ENCODE data around the gene EMILIN1. TPM values are rescaled to one million over a fixed set of nuclear protein-coding genes. Genes with fewer than 3 reads are reported as not detected.

Gene EMILIN1
- total RNA-seq, 1 donor from 2014 or later = 18.4 TPM

DNA sequence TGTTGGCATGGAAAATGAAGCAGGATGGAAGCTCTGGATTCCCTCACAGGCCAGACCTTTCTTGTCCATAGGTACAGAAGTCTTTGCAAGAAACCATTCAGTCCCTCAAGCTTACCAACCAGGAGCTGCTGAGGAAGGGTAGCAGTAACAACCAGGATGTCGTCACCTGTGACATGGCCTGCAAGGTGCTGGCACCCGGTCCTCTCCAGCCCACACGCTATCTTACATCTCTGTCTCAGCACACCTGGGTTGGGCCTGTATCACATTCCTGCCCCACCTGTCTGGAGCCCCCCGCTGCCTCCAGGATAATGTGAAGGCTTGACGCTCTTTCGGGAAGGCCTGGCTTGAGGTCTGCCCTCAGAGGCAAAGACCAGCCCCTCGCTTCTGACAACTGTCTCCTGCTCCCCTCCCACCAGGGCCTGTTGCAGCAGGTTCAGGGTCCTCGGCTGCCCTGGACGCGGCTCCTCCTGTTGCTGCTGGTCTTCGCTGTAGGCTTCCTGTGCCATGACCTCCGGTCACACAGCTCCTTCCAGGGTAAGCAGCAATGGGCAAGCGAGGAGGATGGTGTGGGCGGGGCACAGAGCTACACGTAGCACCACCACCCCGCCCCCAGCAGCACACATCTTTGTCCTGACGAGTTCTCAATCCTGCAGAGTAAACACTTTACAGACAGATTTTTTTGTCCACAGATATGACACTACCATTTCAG, 39.6 kb upstream of the EMILIN1 start:
- DNase-seq = no peak
- intact Hi-C loops (cut with micrococcal nuclease) = no loop called here
- TF ChIP-seq, protein P1, sequence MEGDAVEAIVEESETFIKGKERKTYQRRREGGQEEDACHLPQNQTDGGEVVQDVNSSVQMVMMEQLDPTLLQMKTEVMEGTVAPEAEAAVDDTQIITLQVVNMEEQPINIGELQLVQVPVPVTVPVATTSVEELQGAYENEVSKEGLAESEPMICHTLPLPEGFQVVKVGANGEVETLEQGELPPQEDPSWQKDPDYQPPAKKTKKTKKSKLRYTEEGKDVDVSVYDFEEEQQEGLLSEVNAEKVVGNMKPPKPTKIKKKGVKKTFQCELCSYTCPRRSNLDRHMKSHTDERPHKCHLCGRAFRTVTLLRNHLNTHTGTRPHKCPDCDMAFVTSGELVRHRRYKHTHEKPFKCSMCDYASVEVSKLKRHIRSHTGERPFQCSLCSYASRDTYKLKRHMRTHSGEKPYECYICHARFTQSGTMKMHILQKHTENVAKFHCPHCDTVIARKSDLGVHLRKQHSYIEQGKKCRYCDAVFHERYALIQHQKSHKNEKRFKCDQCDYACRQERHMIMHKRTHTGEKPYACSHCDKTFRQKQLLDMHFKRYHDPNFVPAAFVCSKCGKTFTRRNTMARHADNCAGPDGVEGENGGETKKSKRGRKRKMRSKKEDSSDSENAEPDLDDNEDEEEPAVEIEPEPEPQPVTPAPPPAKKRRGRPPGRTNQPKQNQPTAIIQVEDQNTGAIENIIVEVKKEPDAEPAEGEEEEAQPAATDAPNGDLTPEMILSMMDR (IDR thresholded peaks at IDR 0.05; ENCODE audit: borderline replicate concordance) = no peak
- Histone ChIP-seq H3K9me3 (replicated peaks) (no peaks in the 10 kb centered on the region), H3K4me1 (peaks cover 26% of the 10 kb centered on the region), H3K4me3 (no peak overlapping the region), H3K27me3 (ENCODE audit: low read depth) (no peaks in the 10 kb centered on the region), H3K36me3 (peaks cover 70% of the 10 kb centered on the region), H3K27ac (replicated peaks) (no peak overlapping the region)

DNA sequence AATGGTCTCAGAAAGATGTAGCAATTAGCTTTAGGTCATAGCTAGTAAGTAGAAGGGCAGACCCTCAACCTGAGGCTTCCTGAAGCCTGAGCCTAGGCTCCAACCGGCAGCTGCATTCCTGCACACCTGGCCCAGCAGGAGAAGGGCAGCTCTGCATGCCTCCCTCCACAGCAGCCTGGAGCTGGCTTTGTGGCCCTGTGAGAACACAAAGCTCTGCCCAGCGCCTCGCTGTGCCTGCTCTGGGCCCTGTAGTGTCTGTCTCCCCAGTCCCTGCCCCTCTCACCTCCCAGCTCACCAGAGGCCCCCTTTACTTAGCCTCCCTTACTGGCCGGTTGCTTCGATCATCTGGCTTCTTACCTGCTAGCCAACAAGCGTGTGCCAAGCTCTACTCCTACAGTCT, 39.0 kb upstream of the EMILIN1 start:
- peaks cover 20% of the 10 kb centered on the region for H3K4me1 ChIP-seq
- DNase-seq = no peak
- H3K27me3 ChIP-seq (ENCODE audit: low read depth) = no peaks in the 10 kb centered on the region
- no peak overlapping the region for H3K27ac ChIP-seq (replicated peaks)
- peaks cover 70% of the 10 kb centered on the region for H3K36me3 ChIP-seq
- intact Hi-C loops (cut with micrococcal nuclease) = no loop called here
- TF ChIP-seq, protein P1 (IDR thresholded peaks at IDR 0.05; ENCODE audit: borderline replicate concordance) = no peak
- H3K9me3 ChIP-seq (replicated peaks) = no peaks in the 10 kb centered on the region
- no peak overlapping the region for H3K4me3 ChIP-seq

DNA sequence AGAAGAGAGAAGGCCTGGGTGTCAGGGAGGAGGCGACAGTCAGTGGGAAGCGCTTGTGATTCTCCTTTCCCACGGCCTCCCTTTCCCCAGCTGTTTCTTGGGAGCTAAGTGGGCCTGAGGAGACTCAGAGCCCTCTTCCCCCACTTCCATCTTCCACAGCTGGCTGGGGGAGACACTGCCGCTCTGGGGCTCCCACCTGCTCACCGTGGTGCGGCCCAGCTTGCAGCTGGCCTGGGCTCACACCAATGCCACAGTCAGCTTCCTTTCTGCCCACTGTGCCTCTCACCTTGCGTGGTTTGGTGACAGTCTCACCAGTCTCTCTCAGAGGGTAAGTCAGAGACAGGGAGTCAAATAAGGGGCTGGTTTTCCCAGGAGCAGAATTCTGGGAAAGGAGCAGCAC, 38.5 kb upstream of the EMILIN1 start:
- peaks cover 15% of the 10 kb centered on the region for H3K4me1 ChIP-seq
- no peaks in the 10 kb centered on the region for H3K27me3 ChIP-seq (ENCODE audit: low read depth)
- intact Hi-C loops (cut with micrococcal nuclease) = no loop called here
- TF ChIP-seq, protein P1 (IDR thresholded peaks at IDR 0.05; ENCODE audit: borderline replicate concordance) = no peak
- H3K4me3 ChIP-seq = no peak overlapping the region
- peaks cover 67% of the 10 kb centered on the region for H3K36me3 ChIP-seq
- no peaks in the 10 kb centered on the region for H3K9me3 ChIP-seq (replicated peaks)
- H3K27ac ChIP-seq (replicated peaks) = no peak overlapping the region
- no peak for DNase-seq

DNA sequence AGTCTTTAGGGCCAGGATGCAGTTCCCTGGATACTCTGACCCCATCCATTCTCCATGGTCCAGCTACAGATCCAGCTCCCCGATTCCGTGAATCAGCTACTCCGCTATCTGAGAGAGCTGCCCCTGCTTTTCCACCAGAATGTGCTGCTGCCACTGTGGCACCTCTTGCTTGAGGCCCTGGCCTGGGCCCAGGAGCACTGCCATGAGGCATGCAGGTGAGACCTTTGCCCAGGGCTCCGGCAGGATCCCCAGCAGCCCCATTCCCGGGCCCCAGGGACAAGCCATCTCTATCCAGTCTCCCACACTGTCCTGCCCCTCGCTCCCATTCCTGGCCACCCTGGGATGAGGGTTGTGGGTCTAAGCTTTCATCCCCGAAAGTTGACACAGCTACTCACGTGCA, 38.1 kb upstream of the EMILIN1 start:
- intact Hi-C loops (cut with micrococcal nuclease) = no loop called here

DNA sequence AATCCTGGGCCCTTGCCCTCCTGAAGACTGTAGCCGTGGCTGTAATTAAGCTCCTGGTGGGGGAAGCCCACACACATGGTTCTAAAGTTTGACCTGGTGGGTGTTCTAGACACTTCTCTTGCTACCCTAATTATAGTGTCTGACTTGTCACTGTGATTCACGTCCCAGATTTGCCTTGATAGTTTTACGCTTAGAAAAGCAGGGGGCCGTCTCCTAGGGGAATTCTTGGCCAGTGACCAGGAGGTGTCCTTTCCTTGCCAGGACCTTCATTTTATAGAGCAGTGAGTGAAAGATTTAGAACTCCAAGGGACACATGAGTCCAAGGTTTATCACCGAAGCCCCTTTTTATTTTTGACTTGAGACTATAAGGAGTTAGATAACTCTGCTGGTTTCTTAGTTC, 36.7 kb upstream of the EMILIN1 start:
- no peaks in the 10 kb centered on the region for H3K9me3 ChIP-seq (replicated peaks)
- no peak for DNase-seq
- TF ChIP-seq, protein P1 (IDR thresholded peaks at IDR 0.05; ENCODE audit: borderline replicate concordance) = no peak
- H3K36me3 ChIP-seq = peaks cover 49% of the 10 kb centered on the region
- intact Hi-C loops (cut with micrococcal nuclease) = no loop called here
- H3K27me3 ChIP-seq (ENCODE audit: low read depth) = no peaks in the 10 kb centered on the region
- H3K27ac ChIP-seq (replicated peaks) = no peak overlapping the region
- no peak overlapping the region for H3K4me3 ChIP-seq
- H3K4me1 ChIP-seq = peaks cover 8% of the 10 kb centered on the region

More for the DNA sequence above, 38.1 kb upstream of the EMILIN1 start:
- H3K27me3 ChIP-seq (ENCODE audit: low read depth) = no peaks in the 10 kb centered on the region
- no peaks in the 10 kb centered on the region for H3K9me3 ChIP-seq (replicated peaks)
- no peak overlapping the region for H3K4me3 ChIP-seq
- H3K27ac ChIP-seq (replicated peaks) = no peak overlapping the region
- TF ChIP-seq, protein P1 (IDR thresholded peaks at IDR 0.05; ENCODE audit: borderline replicate concordance) = no peak
- DNase-seq = no peak
- H3K36me3 ChIP-seq = peaks cover 63% of the 10 kb centered on the region
- H3K4me1 ChIP-seq = peaks cover 11% of the 10 kb centered on the region
